ENCODE measurements around the gene FAM124A. TPM values are rescaled to one million over a fixed set of nuclear protein-coding genes. Genes with fewer than 3 reads are reported as not detected.

Gene FAM124A
- total RNA-seq, 1 experiment from 2014 or later = 0.24 TPM

- DNase-seq (ENCODE audit: low read depth) = no peak
Measured at GRCh38 chr13:51333826-51334225, 111.6 kb downstream of the FAM124A start.

Other genes starting within 250 kb of the FAM124A start
- not detected in 2 replicates for gene C13orf42, start 111.1 kb upstream of the FAM124A start, total RNA-seq (2014; rRNA removed; shearing (Covaris generic))
- gene SERPINE3, start 117.3 kb downstream of the FAM124A start, total RNA-seq (2014; rRNA removed; shearing (Covaris generic)) = not detected in 2 replicates
- gene INTS6, start 230.6 kb downstream of the FAM124A start, total RNA-seq (2014; rRNA removed; shearing (Covaris generic)) = 30.5 and 32.2 TPM in 2 replicates